ENCODE data around the gene JAG1. TPM values are rescaled to one million over a fixed set of nuclear protein-coding genes. Genes with fewer than 3 reads are reported as not detected.

The JAG1 gene
- total and polyA plus RNA-seq, 12 donors: 6.8 to 22.0 (median 13.3) TPM

DNA sequence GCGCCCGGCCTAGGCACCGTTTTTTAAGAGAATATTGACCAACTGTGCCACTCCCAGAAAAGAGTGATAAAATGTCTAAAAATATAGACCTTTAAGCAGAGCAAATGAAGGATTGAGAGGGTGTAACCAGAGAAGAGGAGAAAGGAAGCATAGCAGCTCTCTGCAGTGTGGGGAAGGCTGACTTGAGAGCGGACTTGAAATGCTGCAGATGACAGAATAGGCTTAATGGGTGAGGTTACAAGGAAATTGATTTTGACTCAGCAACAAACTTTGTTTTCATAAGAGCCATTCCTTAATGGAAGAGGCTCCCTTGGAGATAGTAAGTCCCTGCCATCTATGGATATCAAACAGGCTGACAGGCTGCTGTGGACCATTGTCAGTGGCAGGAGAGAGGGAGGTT is 7.7 kb upstream of the JAG1 start:
- Histone ChIP-seq H3K4me3 (no peak overlapping the region), H3K27ac (no peak overlapping the region), H3K9me3 (replicated peaks in 1 of 3) (no peaks in the 10 kb centered on the region), H3K36me3 (replicated peaks in 1 of 2) (no peaks in the 10 kb centered on the region), H3K27me3 (no peaks in the 10 kb centered on the region), H3K4me1 (replicated peaks in 1 of 2) (no peaks in the 10 kb centered on the region)
- no peak for DNase-seq
- TF ChIP-seq, protein P1, sequence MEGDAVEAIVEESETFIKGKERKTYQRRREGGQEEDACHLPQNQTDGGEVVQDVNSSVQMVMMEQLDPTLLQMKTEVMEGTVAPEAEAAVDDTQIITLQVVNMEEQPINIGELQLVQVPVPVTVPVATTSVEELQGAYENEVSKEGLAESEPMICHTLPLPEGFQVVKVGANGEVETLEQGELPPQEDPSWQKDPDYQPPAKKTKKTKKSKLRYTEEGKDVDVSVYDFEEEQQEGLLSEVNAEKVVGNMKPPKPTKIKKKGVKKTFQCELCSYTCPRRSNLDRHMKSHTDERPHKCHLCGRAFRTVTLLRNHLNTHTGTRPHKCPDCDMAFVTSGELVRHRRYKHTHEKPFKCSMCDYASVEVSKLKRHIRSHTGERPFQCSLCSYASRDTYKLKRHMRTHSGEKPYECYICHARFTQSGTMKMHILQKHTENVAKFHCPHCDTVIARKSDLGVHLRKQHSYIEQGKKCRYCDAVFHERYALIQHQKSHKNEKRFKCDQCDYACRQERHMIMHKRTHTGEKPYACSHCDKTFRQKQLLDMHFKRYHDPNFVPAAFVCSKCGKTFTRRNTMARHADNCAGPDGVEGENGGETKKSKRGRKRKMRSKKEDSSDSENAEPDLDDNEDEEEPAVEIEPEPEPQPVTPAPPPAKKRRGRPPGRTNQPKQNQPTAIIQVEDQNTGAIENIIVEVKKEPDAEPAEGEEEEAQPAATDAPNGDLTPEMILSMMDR (IDR thresholded peaks at IDR 0.05): no peak
- TF ChIP-seq POLR2A (IDR thresholded peaks at IDR 0.05): no peak
- intact Hi-C loops (cut with DNase I): no loop called here
- 93 to 97% (median 96%) methylated on average over 4 of the region's 4 CpGs for WGBS, 4 donors

DNA sequence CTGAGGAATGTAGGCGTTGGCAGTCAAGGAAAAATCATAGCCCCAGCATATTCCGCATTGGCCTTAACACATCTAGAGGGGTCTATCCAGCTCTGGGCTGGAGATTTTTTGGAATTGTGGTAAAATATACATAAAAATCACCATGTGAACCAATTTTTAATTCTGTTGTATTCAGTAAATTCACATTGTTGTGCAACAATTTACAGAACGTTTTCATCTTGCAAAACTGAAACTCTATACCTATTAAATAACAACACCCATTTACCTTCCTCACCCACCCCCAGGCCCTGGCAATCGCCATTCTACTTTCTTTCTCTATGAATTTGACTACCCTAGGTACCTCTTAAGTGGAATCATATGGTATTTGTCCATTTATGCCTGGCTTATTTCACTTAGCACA is 6.8 kb upstream of the JAG1 start:
- Histone ChIP-seq H3K4me1 (replicated peaks in 1 of 2) (no peaks in the 10 kb centered on the region), H3K36me3 (replicated peaks in 1 of 2) (no peaks in the 10 kb centered on the region), H3K27me3 (no peaks in the 10 kb centered on the region), H3K4me3 (no peak overlapping the region), H3K9me3 (replicated peaks in 1 of 3) (no peaks in the 10 kb centered on the region), H3K27ac (no peak overlapping the region)
- no peak for DNase-seq
- TF ChIP-seq POLR2A (IDR thresholded peaks at IDR 0.05): no peak
- TF ChIP-seq, protein P1 (IDR thresholded peaks at IDR 0.05): no peak
- intact Hi-C loops (cut with DNase I): no loop called here
- 78 to 88% (median 84%) methylated on average over 4 of the region's 4 CpGs for WGBS, 4 donors

- TF ChIP-seq POLR2A (IDR thresholded peaks at IDR 0.05): no peak
- TF ChIP-seq, protein P1 (IDR thresholded peaks at IDR 0.05): no peak
- DNase-seq: no peak
- Histone ChIP-seq H3K4me1 (replicated peaks in 1 of 2) (peaks cover 0 to 4% of the 10 kb centered on the region in 2 donors), H3K4me3 (no peak overlapping the region), H3K9me3 (replicated peaks in 1 of 3) (no peaks in the 10 kb centered on the region), H3K27me3 (no peaks in the 10 kb centered on the region), H3K27ac (no peak overlapping the region), H3K36me3 (replicated peaks in 1 of 2) (no peaks in the 10 kb centered on the region)
- intact Hi-C loops (cut with DNase I): loop anchor here in 1 of 2 donors (10.0 kb wide), 1 partner anchor 596 kb away; no protein-coding TSS in a partner anchor
- 65 to 76% (median 69%) methylated on average over 4 of the region's 4 CpGs for WGBS, 4 donors
These were observed 5.5 kb upstream of the JAG1 start for GRCh38 chr20:10679269-10679668.

DNA sequence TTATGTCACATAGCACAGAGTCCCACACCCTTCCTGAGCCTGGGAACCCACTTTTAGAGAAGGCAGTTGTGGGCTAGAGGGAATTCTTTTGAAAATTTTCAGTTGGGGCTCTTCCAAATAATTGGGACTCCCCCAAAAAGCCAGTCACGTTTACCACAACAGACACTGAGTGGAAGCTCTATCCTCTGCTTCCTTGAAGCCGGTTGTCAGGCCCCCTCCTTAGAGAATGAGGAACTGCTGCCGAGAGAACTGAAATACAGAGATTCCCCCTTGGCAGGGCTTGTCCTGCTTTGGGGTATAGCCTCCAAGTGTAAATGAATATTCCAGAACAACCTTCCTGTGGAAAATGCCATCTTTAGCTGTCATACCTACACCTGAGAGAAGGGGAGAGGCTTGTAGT is 2.7 kb upstream of the JAG1 start:
- Histone ChIP-seq H3K36me3 (replicated peaks in 1 of 2) (no peaks in the 10 kb centered on the region), H3K4me3 (no peak overlapping the region), H3K27ac (no peak overlapping the region), H3K9me3 (replicated peaks in 1 of 3) (no peaks in the 10 kb centered on the region), H3K27me3 (no peaks in the 10 kb centered on the region), H3K4me1 (replicated peaks in 1 of 2) (peaks cover 7 to 9% of the 10 kb centered on the region in 2 donors)
- intact Hi-C loops (cut with DNase I): loop anchor here in 1 of 2 donors (10.0 kb wide), 1 partner anchor 598 kb away; no protein-coding TSS in a partner anchor
- 58 to 77% (median 64%) methylated on average over 3 of the region's 3 CpGs for WGBS, 4 donors
- TF ChIP-seq POLR2A (IDR thresholded peaks at IDR 0.05): no peak
- TF ChIP-seq, protein P1 (IDR thresholded peaks at IDR 0.05): no peak
- DNase-seq: no peak
